ENCODE data around the gene CLCN5. TPM values are rescaled to one million over a fixed set of nuclear protein-coding genes. Genes with fewer than 3 reads are reported as not detected.

CLCN5 gene
- total RNA-seq, 1 experiment from 2014 or later, result 23.6 TPM

GRCh38 chrX:50103176-50103575, 180.8 kb downstream of the CLCN5 start:
- DNase-seq (ENCODE audit: low read depth, low spot score) (no peak), ATAC-seq (no peak)
- in situ Hi-C loops (cut with HindIII; ENCODE audit: low pct_unique_long_range_greater_than_20kb, low sequenced_read_pairs) (no loop called here), intact Hi-C loops (cut with micrococcal nuclease; ENCODE audit: unreplicated experiment) (loop anchor here (10.0 kb wide), 1 partner anchor 682 kb away; no protein-coding TSS in a partner anchor)
- Histone ChIP-seq H3K27ac (ENCODE audit: low read length) (no peak overlapping the region), H3K9me3 (ENCODE audit: control insufficient read depth, insufficient read depth, low read depth, low read length) (no peaks in the 10 kb centered on the region), H3K4me3 (ENCODE audit: low read depth in 2 of 2, low read length in 2 of 2) (no peak overlapping the region), H3K4me1 (ENCODE audit: control insufficient read depth, insufficient read depth, low read length) (no peaks in the 10 kb centered on the region), H3K27me3 (ENCODE audit: control insufficient read depth, insufficient read depth, low read length) (no peaks in the 10 kb centered on the region), H3K36me3 (ENCODE audit: control insufficient read depth, insufficient read depth, low read length) (no peaks in the 10 kb centered on the region)
- TF ChIP-seq TCF7L2 (IDR thresholded peaks at IDR 0.05; ENCODE audit: low read depth, low read length) (no peak), CTCF (IDR thresholded peaks at IDR 0.05) (no peak), SIN3A (IDR thresholded peaks at IDR 0.05; ENCODE audit: borderline replicate concordance, insufficient read depth, low read depth, low read length) (no peak), POLR2AphosphoS5 (IDR thresholded peaks at IDR 0.05; ENCODE audit: low read depth, low read length) (no peak), REST (IDR thresholded peaks at IDR 0.05; ENCODE audit: insufficient read depth in 1 of 2, low read depth in 2 of 2, low read length in 1 of 2) (no peak)
- CTCF ChIA-PET, result no interaction called here
- POLR2A ChIA-PET, result no interaction called here
- BruUV-seq (replicated peaks), result no TSS peak

- DNase-seq (ENCODE audit: low read depth, low spot score), result no peak
- intact Hi-C loops (cut with micrococcal nuclease; ENCODE audit: unreplicated experiment), result loop anchor here (10.0 kb wide), 1 partner anchor 681 kb away; no protein-coding TSS in a partner anchor
- ChIA-PET CTCF (no interaction called here), POLR2A (no interaction called here)
- ATAC-seq, result no peak
- Histone ChIP-seq H3K27ac (ENCODE audit: low read length) (no peak overlapping the region), H3K36me3 (ENCODE audit: control insufficient read depth, insufficient read depth, low read length) (no peaks in the 10 kb centered on the region), H3K9me3 (ENCODE audit: control insufficient read depth, insufficient read depth, low read depth, low read length) (no peaks in the 10 kb centered on the region), H3K4me3 (ENCODE audit: low read depth in 2 of 2, low read length in 2 of 2) (no peak overlapping the region), H3K4me1 (ENCODE audit: control insufficient read depth, insufficient read depth, low read length) (no peaks in the 10 kb centered on the region), H3K27me3 (ENCODE audit: control insufficient read depth, insufficient read depth, low read length) (no peaks in the 10 kb centered on the region)
- BruUV-seq (replicated peaks), result no TSS peak
- no peak for TF ChIP-seq REST (IDR thresholded peaks at IDR 0.05; ENCODE audit: insufficient read depth in 1 of 2, low read depth in 2 of 2, low read length in 1 of 2)
- no peak for TF ChIP-seq POLR2AphosphoS5 (IDR thresholded peaks at IDR 0.05; ENCODE audit: low read depth, low read length)
- no peak for TF ChIP-seq TCF7L2 (IDR thresholded peaks at IDR 0.05; ENCODE audit: low read depth, low read length)
- TF ChIP-seq CTCF (IDR thresholded peaks at IDR 0.05), result no peak
- no peak for TF ChIP-seq SIN3A (IDR thresholded peaks at IDR 0.05; ENCODE audit: borderline replicate concordance, insufficient read depth, low read depth, low read length)
- in situ Hi-C loops (cut with HindIII; ENCODE audit: low pct_unique_long_range_greater_than_20kb, low sequenced_read_pairs), result no loop called here
Measured at GRCh38 chrX:50103866-50104566, 181.6 kb downstream of the CLCN5 start.
